ENCODE data around the gene VAV2. TPM values are rescaled to one million over a fixed set of nuclear protein-coding genes. Genes with fewer than 3 reads are reported as not detected.

The VAV2 gene
- total RNA-seq, 1 experiment from 2014 or later, result 24.7 TPM

- H3K36me3 ChIP-seq (ENCODE audit: control insufficient read depth, insufficient read depth, low read length), result no peaks in the 10 kb centered on the region
- TF ChIP-seq POLR2AphosphoS5 (IDR thresholded peaks at IDR 0.05; ENCODE audit: low read depth, low read length) (no peak), REST (IDR thresholded peaks at IDR 0.05; ENCODE audit: insufficient read depth in 1 of 2, low read depth in 2 of 2, low read length in 1 of 2) (no peak), CTCF (IDR thresholded peaks at IDR 0.05) (no peak), SIN3A (IDR thresholded peaks at IDR 0.05; ENCODE audit: borderline replicate concordance, insufficient read depth, low read depth, low read length) (no peak), TCF7L2 (IDR thresholded peaks at IDR 0.05; ENCODE audit: low read depth, low read length) (no peak)
- ChIA-PET CTCF (no interaction called here), POLR2A (no interaction called here)
- no peak overlapping the region for H3K4me3 ChIP-seq (ENCODE audit: low read depth in 2 of 2, low read length in 2 of 2)
- in situ Hi-C loops (cut with HindIII; ENCODE audit: low pct_unique_long_range_greater_than_20kb, low sequenced_read_pairs) (no loop called here), intact Hi-C loops (cut with micrococcal nuclease; ENCODE audit: unreplicated experiment) (no loop called here)
- no peak for ATAC-seq
- H3K27me3 ChIP-seq (ENCODE audit: control insufficient read depth, insufficient read depth, low read length), result no peaks in the 10 kb centered on the region
- DNase-seq (ENCODE audit: low read depth, low spot score), result no peak
- no peaks in the 10 kb centered on the region; the same call in 1 of the 2 replicates for H3K9me3 ChIP-seq (ENCODE audit: control insufficient read depth, insufficient read depth, low read depth, low read length)
- H3K27ac ChIP-seq (ENCODE audit: low read length), result no peak overlapping the region
- H3K4me1 ChIP-seq (ENCODE audit: control insufficient read depth, insufficient read depth, low read length), result peaks cover 20% of the 10 kb centered on the region
- no TSS peak for BruUV-seq (replicated peaks)
Measured at GRCh38 chr9:133968966-133969617, 23.0 kb downstream of the VAV2 start.

GRCh38 chr9:133968428-133968827, 23.7 kb downstream of the VAV2 start:
- CTCF ChIA-PET, result no interaction called here
- Histone ChIP-seq H3K36me3 (ENCODE audit: control insufficient read depth, insufficient read depth, low read length) (no peaks in the 10 kb centered on the region), H3K27me3 (ENCODE audit: control insufficient read depth, insufficient read depth, low read length) (no peaks in the 10 kb centered on the region), H3K4me3 (ENCODE audit: low read depth in 2 of 2, low read length in 2 of 2) (no peak overlapping the region), H3K27ac (ENCODE audit: low read length) (no peak overlapping the region), H3K9me3 (ENCODE audit: control insufficient read depth, insufficient read depth, low read depth, low read length) (no peaks in the 10 kb centered on the region; the same call in 1 of the 2 replicates), H3K4me1 (ENCODE audit: control insufficient read depth, insufficient read depth, low read length) (peaks cover 20% of the 10 kb centered on the region)
- in situ Hi-C loops (cut with HindIII; ENCODE audit: low pct_unique_long_range_greater_than_20kb, low sequenced_read_pairs) (no loop called here), intact Hi-C loops (cut with micrococcal nuclease; ENCODE audit: unreplicated experiment) (no loop called here)
- POLR2A ChIA-PET, result no interaction called here
- ATAC-seq (no peak), DNase-seq (ENCODE audit: low read depth, low spot score) (no peak)
- TF ChIP-seq SIN3A (IDR thresholded peaks at IDR 0.05; ENCODE audit: borderline replicate concordance, insufficient read depth, low read depth, low read length) (no peak), REST (IDR thresholded peaks at IDR 0.05; ENCODE audit: insufficient read depth in 1 of 2, low read depth in 2 of 2, low read length in 1 of 2) (no peak), TCF7L2 (IDR thresholded peaks at IDR 0.05; ENCODE audit: low read depth, low read length) (no peak), CTCF (IDR thresholded peaks at IDR 0.05) (no peak), POLR2AphosphoS5 (IDR thresholded peaks at IDR 0.05; ENCODE audit: low read depth, low read length) (no peak)
- no TSS peak for BruUV-seq (replicated peaks)
